H1 (cell line): ENCODE data around the gene ALG6. TPM values are rescaled to one million over a fixed set of nuclear protein-coding genes. Genes with fewer than 3 reads are reported as not detected.
A peak's percentile ranks its signal among the peaks of the same experiment; 100 is the strongest.

Experiments
- CTCF ChIA-PET: fragments of 300-600 bp; sonication (Branson Sonifier 250); formaldehyde crosslinking; loops from one replicate; lab custom pipeline; 2021; ENCODE audit not compliant: partially characterized antibody; lab: Charles Lee
- POLR2A ChIA-PET: fragments of 300-600 bp; sonication (Branson Sonifier 250); formaldehyde crosslinking; loops from one replicate; lab custom pipeline; 2021; ENCODE audit warnings: inconsistent platforms; ENCODE audit not compliant: partially characterized antibody; lab: Charles Lee
- DNase-seq, 2 experiments: peaks; one replicate each; pipeline versions ENCODE4 v3.0.0 to v3.0.0-alpha.2; 2010 to 2022; ENCODE audit warnings: low spot score in 2 of 2, low read depth in 1 of 2, mixed read lengths in 1 of 2
- FAIRE-seq: peaks from 2 replicates; lab custom pipeline; 2011; peaks lifted over from hg19 to GRCh38; lab: Jason Lieb, UNC
- H2AFZ ChIP-seq: 2 replicates; pipeline ENCODE4 v1.8.1; 2012; ENCODE audit warnings: low read length, inconsistent platforms
- H2AK5ac ChIP-seq: 2 replicates; pipeline ENCODE4 v1.6.1; 2013; ENCODE audit warnings: low read depth, low read length
- H2BK120ac ChIP-seq: replicated peaks from 2 replicates; pipeline ENCODE3; 2013; ENCODE audit warnings: low read depth, low read length, inconsistent platforms
- H2BK12ac ChIP-seq: 2 replicates; pipeline ENCODE4 v1.6.1; 2013; ENCODE audit warnings: low read depth, low read length
- H2BK15ac ChIP-seq: 2 replicates; pipeline ENCODE4 v1.6.1; 2013; ENCODE audit warnings: low read length
- H2BK20ac ChIP-seq: 2 replicates; pipeline ENCODE4 v1.6.1; 2013; ENCODE audit warnings: low read length
- H2BK5ac ChIP-seq: 2 replicates; pipeline ENCODE4 v1.6.1; 2013; ENCODE audit warnings: low read depth, low read length
- H3K14ac ChIP-seq: 2 replicates; pipeline ENCODE4 v1.6.1; 2013; ENCODE audit warnings: inconsistent platforms; ENCODE audit not compliant: insufficient read length
- H3K18ac ChIP-seq: 2 replicates; pipeline ENCODE4 v1.6.1; 2013; ENCODE audit warnings: low read length; ENCODE audit errors: extremely low read depth
- H3K23ac ChIP-seq: 2 replicates; pipeline ENCODE4 v1.6.1; 2013; ENCODE audit warnings: inconsistent platforms; ENCODE audit not compliant: insufficient read length
- H3K23me2 ChIP-seq: 2 replicates; pipeline ENCODE4 v1.6.1; 2013; ENCODE audit warnings: low read depth, low read length
- H3K27ac ChIP-seq: 2 replicates; pipeline ENCODE4 v1.6.1; 2011; ENCODE audit warnings: low read depth, low read length, inconsistent platforms
- H3K27me3 ChIP-seq, 4 experiments: replicated peaks in 1 of 4; 1 replicate in 1 of 4; 2 replicates in 3 of 4; pipeline versions ENCODE4 v1.6.1 to v1.8.1; 2011 to 2013; ENCODE audit warnings: low read length in 3 of 4, mild to moderate bottlenecking in 3 of 4, inconsistent platforms in 2 of 4, mixed read lengths in 2 of 4, moderate library complexity in 1 of 4; ENCODE audit not compliant: control insufficient read depth in 3 of 4, insufficient read depth in 3 of 4; ENCODE audit errors: extremely low read depth in 1 of 4
- H3K36me3 ChIP-seq, 4 experiments: 2 replicates each; pipeline versions ENCODE4 v1.6.1 to v1.8.1; 2011 to 2013; ENCODE audit warnings: mild to moderate bottlenecking in 4 of 4, low read length in 3 of 4, moderate library complexity in 2 of 4, control low read depth in 1 of 4, inconsistent platforms in 1 of 4; ENCODE audit not compliant: insufficient read depth in 4 of 4, control insufficient read depth in 2 of 4
- H3K4ac ChIP-seq: replicated peaks from 2 replicates; pipeline ENCODE3; 2013; ENCODE audit warnings: low read length, low read depth, mixed read lengths, inconsistent platforms; ENCODE audit not compliant: insufficient read length
- H3K4me1 ChIP-seq, 4 experiments: replicated peaks in 1 of 4; 1 replicate in 1 of 4; 2 replicates in 3 of 4; pipeline versions ENCODE4 v1.6.1 to v1.8.1; 2011 to 2013; ENCODE audit warnings: low read length in 3 of 4, inconsistent platforms in 2 of 4, mixed read lengths in 1 of 4; ENCODE audit not compliant: insufficient read depth in 4 of 4, control insufficient read depth in 3 of 4
- H3K4me2 ChIP-seq, 2 experiments: 2 replicates each; pipeline versions ENCODE4 v1.6.1 to v1.8.1; 2011 to 2013; ENCODE audit warnings: low read depth in 2 of 2, low read length in 2 of 2, control low read depth in 1 of 2, inconsistent platforms in 1 of 2, mild to moderate bottlenecking in 1 of 2; ENCODE audit not compliant: insufficient read depth in 1 of 2
- H3K4me3 ChIP-seq, 4 experiments: fragments of 200-600, 300-600 bp in 1 of 4; sonication (generic), shearing (Covaris generic), sonication (Bioruptor Twin) in 1 of 4; 2 replicates each; pipeline versions ENCODE4 v1.5.1 to v1.8.1; 2011 to 2016; ENCODE audit warnings: low read length in 4 of 4, low read depth in 3 of 4, control low read depth in 2 of 4, inconsistent platforms in 2 of 4, mild to moderate bottlenecking in 2 of 4, mixed read lengths in 1 of 4, moderate library complexity in 1 of 4; ENCODE audit not compliant: insufficient read depth in 2 of 4; ENCODE audit errors: extremely low read depth in 1 of 4
- H3K56ac ChIP-seq: replicated peaks from 2 replicates; pipeline ENCODE3; 2013; ENCODE audit warnings: low read depth, mild to moderate bottlenecking, mixed read lengths, low read length, inconsistent platforms; ENCODE audit not compliant: insufficient read length
- H3K79me1 ChIP-seq: 2 replicates; pipeline ENCODE4 v1.6.1; 2013; ENCODE audit warnings: low read depth, low read length, control low read depth
- H3K79me2 ChIP-seq, 2 experiments: 2 replicates each; pipeline versions ENCODE4 v1.6.1 to v1.8.1; 2012 to 2013; ENCODE audit warnings: low read length in 2 of 2, mild to moderate bottlenecking in 2 of 2, inconsistent platforms in 1 of 2; ENCODE audit not compliant: insufficient read depth in 2 of 2, control insufficient read depth in 1 of 2
- H3K9ac ChIP-seq, 4 experiments: replicated peaks in 1 of 4; 1 replicate in 1 of 4; 2 replicates in 3 of 4; pipeline versions ENCODE4 v1.6.1 to v1.8.1; 2011 to 2013; ENCODE audit warnings: low read depth in 3 of 4, low read length in 3 of 4, control low read depth in 2 of 4, mild to moderate bottlenecking in 2 of 4, moderate library complexity in 2 of 4, inconsistent platforms in 1 of 4; ENCODE audit errors: extremely low read depth in 1 of 4
- H3K9me3 ChIP-seq, 2 experiments: 2 replicates each; pipeline versions ENCODE4 v1.6.1 to v1.8.1; 2012 to 2013; ENCODE audit warnings: mild to moderate bottlenecking in 2 of 2, moderate library complexity in 2 of 2, control low read depth in 1 of 2, inconsistent platforms in 1 of 2, low read depth in 1 of 2, low read length in 1 of 2, mixed read lengths in 1 of 2; ENCODE audit not compliant: insufficient read depth in 2 of 2
- H4K20me1 ChIP-seq, 2 experiments: replicated peaks in 1 of 2; 2 replicates each; pipeline versions ENCODE3 to v1.8.1; 2011 to 2013; ENCODE audit warnings: inconsistent platforms in 2 of 2, low read length in 2 of 2, mild to moderate bottlenecking in 1 of 2; ENCODE audit not compliant: insufficient read depth in 2 of 2, control insufficient read depth in 1 of 2
- H4K5ac ChIP-seq: 2 replicates; pipeline ENCODE4 v1.6.1; 2013; ENCODE audit warnings: low read length, low read depth, mixed read lengths, inconsistent platforms; ENCODE audit not compliant: insufficient read length
- H4K8ac ChIP-seq: 2 replicates; pipeline ENCODE4 v1.8.0; 2013; ENCODE audit warnings: mild to moderate bottlenecking, moderate library complexity, low read length, inconsistent platforms; ENCODE audit not compliant: insufficient read depth; ENCODE audit errors: extremely low read depth
- H4K91ac ChIP-seq: replicated peaks from 2 replicates; pipeline ENCODE3; 2013; ENCODE audit warnings: low read length, mixed read lengths, inconsistent platforms; ENCODE audit not compliant: insufficient read length
- WGBS, 2 experiments: shearing (Covaris generic) in 1 of 2; methylation state at CpG; one replicate each; pipeline versions ENCODE4 v1.1.6 to v1.1.7; 2013 to 2015; ENCODE audit warnings: low lambda C conversion rate in 2 of 2, mixed read lengths in 2 of 2, inconsistent platforms in 1 of 2, low coverage in 1 of 2, missing lambda C conversion rate in 1 of 2; ENCODE audit not compliant: insufficient replicate concordance in 2 of 2, insufficient coverage in 1 of 2, insufficient read length in 1 of 2; ENCODE audit errors: extremely low coverage in 1 of 2, missing lambda C conversion rate in 1 of 2; 5-methylcytosine and 5-hydroxymethylcytosine counted together
- polyA plus RNA-seq, 7 experiments: library from polyadenylated mRNA; depleted of rRNA in 3 of 7; stranded (reverse) in 5 of 7; unstranded in 2 of 7; fragments of >200 nt in 5 of 7; fragments of 200-250 nt in 2 of 7; gene quantifications; 1 replicate in 5 of 7; 2 replicates in 1 of 7; 4 replicates in 1 of 7; pipeline versions ENCODE4 v1.2.1 to v1.2.3, GENCODE V29; 2011 to 2013; ENCODE audit warnings: missing spikeins in 2 of 7, mixed read lengths in 2 of 7
- total RNA-seq: library from RNA; stranded (reverse); fragmentation: NEBNext Ultra II Directional; extraction: Animal tissue kit (Norgen Biotek cat#: 25700); gene quantifications from 2 replicates; pipeline ENCODE4 v1.2.1, GENCODE V29; 2021
- TF ChIP-seq, protein P1 (sequence below): IDR thresholded peaks from 2 replicates; pipeline ENCODE4 v1.6.1; 2011; ENCODE audit warnings: low read depth, mild to moderate bottlenecking, low read length; ENCODE audit not compliant: insufficient read depth
- TF ChIP-seq, protein P2 (sequence below), 3 experiments: IDR thresholded peaks; 1 replicate in 2 of 3; 2 replicates in 1 of 3; pipeline versions ENCODE4 v1.5.1 to v1.6.1; 2011; ENCODE audit warnings: low read length in 3 of 3, mild to moderate bottlenecking in 3 of 3, inconsistent platforms in 2 of 3, low read depth in 1 of 3, moderate library complexity in 1 of 3; ENCODE audit not compliant: insufficient read depth in 1 of 3; ENCODE audit errors: control extremely low read depth in 1 of 3

ALG6 gene
- total and polyA plus RNA-seq, 2 of the 8 experiments (the other 6 are each of a cell fraction or from before 2014, with no cell fraction given): 17.8 to 26.8 TPM

DNA sequence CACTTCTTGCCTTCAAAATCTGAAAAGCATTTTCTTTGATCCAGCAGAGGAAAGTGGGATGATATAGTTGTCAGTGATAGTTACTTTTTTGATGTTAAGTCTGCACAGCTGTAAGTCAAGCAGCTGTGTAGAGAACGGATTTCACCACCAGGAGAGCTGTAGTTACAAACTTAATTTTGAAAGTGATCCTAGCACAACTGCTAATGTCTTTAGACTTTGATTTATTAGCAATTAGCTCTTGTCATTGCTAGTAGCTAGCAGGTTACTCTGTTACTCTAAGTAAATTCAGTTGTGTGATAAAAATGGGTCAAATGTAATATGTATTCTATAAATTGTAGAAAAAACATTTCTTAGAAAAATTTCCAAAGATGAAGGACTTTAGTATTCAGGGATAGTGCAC, 46.0 kb downstream of the ALG6 start:
- Histone ChIP-seq H2BK5ac (no peak overlapping the region), H3K4ac (no peak overlapping the region), H4K20me1 (no peaks in the 10 kb centered on the region), H3K4me3 (no peak overlapping the region), H4K91ac (no peak overlapping the region), H2BK120ac (no peak overlapping the region), H2BK15ac (no peak overlapping the region), H3K36me3 (no peaks in the 10 kb centered on the region), H4K5ac (no peak overlapping the region), H3K56ac (no peak overlapping the region), H3K4me1 (no peaks in the 10 kb centered on the region; a peak in 1 of 7 replicates), H3K79me2 (no peaks in the 10 kb centered on the region), H2AFZ (no peak overlapping the region), H3K23ac (no peak overlapping the region), H3K14ac (no peak overlapping the region), H3K4me2 (no peak overlapping the region), H3K79me1 (no peaks in the 10 kb centered on the region), H2BK20ac (no peak overlapping the region), H3K18ac (no peak overlapping the region), H3K27me3 (no peaks in the 10 kb centered on the region), H3K9me3 (no peaks in the 10 kb centered on the region; a peak in 1 of 4 replicates), H3K9ac (no peak overlapping the region), H3K23me2 (no peaks in the 10 kb centered on the region), H2BK12ac (no peak overlapping the region), H2AK5ac (no peak overlapping the region), H4K8ac (no peak overlapping the region), H3K27ac (no peak overlapping the region)
- TF ChIP-seq, protein P1, sequence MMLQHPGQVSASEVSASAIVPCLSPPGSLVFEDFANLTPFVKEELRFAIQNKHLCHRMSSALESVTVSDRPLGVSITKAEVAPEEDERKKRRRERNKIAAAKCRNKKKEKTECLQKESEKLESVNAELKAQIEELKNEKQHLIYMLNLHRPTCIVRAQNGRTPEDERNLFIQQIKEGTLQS: no peak
- TF ChIP-seq, protein P2, sequence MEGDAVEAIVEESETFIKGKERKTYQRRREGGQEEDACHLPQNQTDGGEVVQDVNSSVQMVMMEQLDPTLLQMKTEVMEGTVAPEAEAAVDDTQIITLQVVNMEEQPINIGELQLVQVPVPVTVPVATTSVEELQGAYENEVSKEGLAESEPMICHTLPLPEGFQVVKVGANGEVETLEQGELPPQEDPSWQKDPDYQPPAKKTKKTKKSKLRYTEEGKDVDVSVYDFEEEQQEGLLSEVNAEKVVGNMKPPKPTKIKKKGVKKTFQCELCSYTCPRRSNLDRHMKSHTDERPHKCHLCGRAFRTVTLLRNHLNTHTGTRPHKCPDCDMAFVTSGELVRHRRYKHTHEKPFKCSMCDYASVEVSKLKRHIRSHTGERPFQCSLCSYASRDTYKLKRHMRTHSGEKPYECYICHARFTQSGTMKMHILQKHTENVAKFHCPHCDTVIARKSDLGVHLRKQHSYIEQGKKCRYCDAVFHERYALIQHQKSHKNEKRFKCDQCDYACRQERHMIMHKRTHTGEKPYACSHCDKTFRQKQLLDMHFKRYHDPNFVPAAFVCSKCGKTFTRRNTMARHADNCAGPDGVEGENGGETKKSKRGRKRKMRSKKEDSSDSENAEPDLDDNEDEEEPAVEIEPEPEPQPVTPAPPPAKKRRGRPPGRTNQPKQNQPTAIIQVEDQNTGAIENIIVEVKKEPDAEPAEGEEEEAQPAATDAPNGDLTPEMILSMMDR (IDR thresholded peaks at IDR 0.05; ENCODE audit: control extremely low read depth in 1 of 3, insufficient read depth in 1 of 3, low read depth in 1 of 3, low read length in 3 of 3): peak in 1 of 3 experiments; percentile 13; a peak in 1 of 4 replicates
- POLR2A ChIA-PET: no interaction called here
- FAIRE-seq (no peak), DNase-seq (no peak)
- CTCF ChIA-PET: interaction anchor here (0.9 to 2.2 kb wide), 9 partner anchors 8 to 514 kb away, joined by 3 to 8 read pairs (median 3); no protein-coding TSS in a partner anchor
- whole genome bisulfite sequencing, 2 experiments: 71% methylated on average over 1 of the region's 1 CpG; no CpG with 5 or more reads in 1 of the 2 experiments
